Measurements from ENCODE around the gene AKR7A2. TPM values are rescaled to one million over a fixed set of nuclear protein-coding genes. Genes with fewer than 3 reads are reported as not detected.

The AKR7A2 gene
- total RNA-seq, 1 donor from 2014 or later: 30.3 TPM

GRCh38 chr1:19332832-19333231, 20.9 kb upstream of the AKR7A2 start:
- Mint-ChIP-seq H3K27ac (ENCODE audit: unreplicated experiment) (peak overlapping the region; percentile 41), H3K4me1 (ENCODE audit: low read depth, unreplicated experiment) (peaks cover 17% of the 10 kb centered on the region), H3K27me3 (ENCODE audit: low read depth, unreplicated experiment) (no peaks in the 10 kb centered on the region), H3K4me3 (ENCODE audit: unreplicated experiment) (no peak overlapping the region), H3K36me3 (ENCODE audit: low read depth, unreplicated experiment) (peaks cover 8% of the 10 kb centered on the region), H3K9me3 (ENCODE audit: unreplicated experiment) (no peaks in the 10 kb centered on the region)
- H3K9me3 ChIP-seq (ENCODE audit: insufficient read depth, low read depth, low read length): no peaks in the 10 kb centered on the region
- no peak overlapping the region for H3K4me3 ChIP-seq (ENCODE audit: insufficient read depth, low read depth, low read length)
- no peaks in the 10 kb centered on the region for H3K79me2 ChIP-seq (ENCODE audit: insufficient read depth, low read length)
- TF ChIP-seq EZH2 (IDR thresholded peaks at IDR 0.05; ENCODE audit: insufficient read depth, low read length): no peak
- no peak for TF ChIP-seq CTCF (IDR thresholded peaks at IDR 0.05; ENCODE audit: insufficient read depth, low read depth, low read length)
- H3K27ac ChIP-seq (ENCODE audit: low read depth, low read length): no peak overlapping the region
- DNase-seq (ENCODE audit: low read depth): no peak
- peaks cover 37% of the 10 kb centered on the region for H4K20me1 ChIP-seq (ENCODE audit: insufficient read depth, low read length)
- peaks cover 16% of the 10 kb centered on the region for H3K4me1 ChIP-seq (ENCODE audit: insufficient read depth, low read length)
- no peak overlapping the region for H2AFZ ChIP-seq (ENCODE audit: low read depth, low read length)
- peaks cover under 1% of the 10 kb centered on the region for H3K36me3 ChIP-seq (ENCODE audit: insufficient read depth, low read length)
- no peak for FAIRE-seq
- no peaks in the 10 kb centered on the region for H3K27me3 ChIP-seq (ENCODE audit: insufficient read depth, low read length)
- H3K9ac ChIP-seq (ENCODE audit: low read length): no peak overlapping the region
- H3K4me2 ChIP-seq (ENCODE audit: low read length): no peak overlapping the region

GRCh38 chr1:19331262-19331878, 19.4 kb upstream of the AKR7A2 start:
- Histone ChIP-seq H3K4me3 (ENCODE audit: insufficient read depth, low read depth, low read length) (no peak overlapping the region), H3K4me1 (ENCODE audit: insufficient read depth, low read length) (peaks cover 1% of the 10 kb centered on the region), H3K9me3 (ENCODE audit: insufficient read depth, low read depth, low read length) (no peaks in the 10 kb centered on the region), H3K36me3 (ENCODE audit: insufficient read depth, low read length) (peaks cover 4% of the 10 kb centered on the region), H3K27me3 (ENCODE audit: insufficient read depth, low read length) (no peaks in the 10 kb centered on the region), H4K20me1 (ENCODE audit: insufficient read depth, low read length) (peaks cover 23% of the 10 kb centered on the region), H3K4me2 (ENCODE audit: low read length) (no peak overlapping the region), H3K27ac (ENCODE audit: low read depth, low read length) (no peak overlapping the region), H3K79me2 (ENCODE audit: insufficient read depth, low read length) (no peaks in the 10 kb centered on the region), H3K9ac (ENCODE audit: low read length) (no peak overlapping the region), H2AFZ (ENCODE audit: low read depth, low read length) (no peak overlapping the region)
- no peak for TF ChIP-seq CTCF (IDR thresholded peaks at IDR 0.05; ENCODE audit: insufficient read depth, low read depth, low read length)
- Mint-ChIP-seq H3K4me1 (ENCODE audit: low read depth, unreplicated experiment) (peaks cover 9% of the 10 kb centered on the region), H3K27ac (ENCODE audit: unreplicated experiment) (no peak overlapping the region), H3K4me3 (ENCODE audit: unreplicated experiment) (no peak overlapping the region), H3K36me3 (ENCODE audit: low read depth, unreplicated experiment) (peaks cover 6% of the 10 kb centered on the region), H3K9me3 (ENCODE audit: unreplicated experiment) (no peaks in the 10 kb centered on the region), H3K27me3 (ENCODE audit: low read depth, unreplicated experiment) (no peaks in the 10 kb centered on the region)
- DNase-seq (ENCODE audit: low read depth) (no peak), FAIRE-seq (no peak)

- Histone ChIP-seq H3K4me1 (ENCODE audit: insufficient read depth, low read length) (no peaks in the 10 kb centered on the region), H2AFZ (ENCODE audit: low read depth, low read length) (no peak overlapping the region), H3K9ac (ENCODE audit: low read length) (no peak overlapping the region), H3K27ac (ENCODE audit: low read depth, low read length) (no peak overlapping the region), H3K27me3 (ENCODE audit: insufficient read depth, low read length) (no peaks in the 10 kb centered on the region), H3K4me2 (ENCODE audit: low read length) (no peak overlapping the region), H3K79me2 (ENCODE audit: insufficient read depth, low read length) (no peaks in the 10 kb centered on the region), H3K36me3 (ENCODE audit: insufficient read depth, low read length) (peaks cover 4% of the 10 kb centered on the region), H4K20me1 (ENCODE audit: insufficient read depth, low read length) (peaks cover 25% of the 10 kb centered on the region), H3K4me3 (ENCODE audit: insufficient read depth, low read depth, low read length) (no peak overlapping the region), H3K9me3 (ENCODE audit: insufficient read depth, low read depth, low read length) (no peaks in the 10 kb centered on the region)
- H3K27me3 Mint-ChIP-seq (ENCODE audit: low read depth, unreplicated experiment): no peaks in the 10 kb centered on the region
- no peak overlapping the region for H3K27ac Mint-ChIP-seq (ENCODE audit: unreplicated experiment)
- FAIRE-seq (no peak), DNase-seq (ENCODE audit: low read depth) (no peak)
- no peak overlapping the region for H3K4me3 Mint-ChIP-seq (ENCODE audit: unreplicated experiment)
- H3K9me3 Mint-ChIP-seq (ENCODE audit: unreplicated experiment): no peaks in the 10 kb centered on the region
- TF ChIP-seq EZH2 (IDR thresholded peaks at IDR 0.05; ENCODE audit: insufficient read depth, low read length) (no peak), CTCF (IDR thresholded peaks at IDR 0.05; ENCODE audit: insufficient read depth, low read depth, low read length) (no peak)
- peaks cover 7% of the 10 kb centered on the region for H3K36me3 Mint-ChIP-seq (ENCODE audit: low read depth, unreplicated experiment)
- peaks cover 3% of the 10 kb centered on the region for H3K4me1 Mint-ChIP-seq (ENCODE audit: low read depth, unreplicated experiment)
Observed at GRCh38 chr1:19330449-19331135, 18.6 kb upstream of the AKR7A2 start.
